ENCODE measurements around the gene GNAI1. TPM values are rescaled to one million over a fixed set of nuclear protein-coding genes. Genes with fewer than 3 reads are reported as not detected.

Gene GNAI1
- total RNA-seq (2014; rRNA removed; shearing (Covaris generic)): not detected in 2 replicates
- total RNA-seq (2022): not detected in 2 replicates
- percentile 3 among the genes with signal in this experiment for Bru-seq, nascent RNA
- BruChase-seq, experiment 1, labeled RNA remaining after a 6-hour chase: percentile 7 among the genes with signal in this experiment
- percentile 8 among the genes with signal in this experiment for BruChase-seq, experiment 2, labeled RNA remaining after a 2-hour chase
- long read RNA-seq: 0 reads

- Histone ChIP-seq H3K36me3 (ENCODE audit: insufficient read depth, low read length) (no peaks in the 10 kb centered on the region), H3K79me2 (ENCODE audit: insufficient read depth, low read depth, low read length) (no peaks in the 10 kb centered on the region), H2AFZ (ENCODE audit: low read length) (no peak within 1 kb of the TSS), H3K4me2 (ENCODE audit: low read length) (no peak within 1 kb of the TSS), H4K20me1 (ENCODE audit: insufficient read depth, low read length) (no peaks in the 10 kb centered on the region), H3K4me1 (ENCODE audit: insufficient read depth, low read length, poor library complexity, severe bottlenecking) (no peaks in the 10 kb centered on the region), H3K4me3 (ENCODE audit: low read depth, low read length, poor library complexity, severe bottlenecking) (no peak within 1 kb of the TSS), H3K27ac (ENCODE audit: low read depth, low read length, poor library complexity, severe bottlenecking) (no peak within 1 kb of the TSS), H3K9me3 (ENCODE audit: low read length) (no peaks in the 10 kb centered on the region), H3K9me2 (ENCODE audit: insufficient read depth, low read length) (no peaks in the 10 kb centered on the region)
- intact Hi-C loops (cut with micrococcal nuclease; ENCODE audit: unreplicated experiment): no loop called here
- no TSS peak for BruUV-seq (replicated peaks)
- TF ChIP-seq EZH2phosphoT487 (IDR thresholded peaks at IDR 0.05; ENCODE audit: borderline replicate concordance, low read depth, low read length) (no peak), CTCF (conservative IDR thresholded peaks at IDR 0.05; ENCODE audit: low read length) (no peak)
- POLR2A ChIA-PET: no interaction called here
- DNase-seq (ENCODE audit: low spot score): no peak
- CTCF ChIA-PET (ENCODE audit: unreplicated experiment): no interaction called here
Measured at GRCh38 chr7:80134536-80135308, at the start of gene GNAI1. Gene GNAI1, plus strand, starts transcription at chr7:80134831. Its CDS starts 330 bp downstream, at chr7:80135161.

- no peak for TF ChIP-seq CTCF (conservative IDR thresholded peaks at IDR 0.05; ENCODE audit: low read length)
- TF ChIP-seq EZH2phosphoT487 (IDR thresholded peaks at IDR 0.05; ENCODE audit: borderline replicate concordance, low read depth, low read length): no peak
- DNase-seq (ENCODE audit: low spot score): no peak
- no peaks in the 10 kb centered on the region for H3K79me2 ChIP-seq (ENCODE audit: insufficient read depth, low read depth, low read length)
- no peak overlapping the region for H3K4me2 ChIP-seq (ENCODE audit: low read length)
- no peaks in the 10 kb centered on the region for H3K9me3 ChIP-seq (ENCODE audit: low read length)
- H3K36me3 ChIP-seq (ENCODE audit: insufficient read depth, low read length): no peaks in the 10 kb centered on the region
- CTCF ChIA-PET (ENCODE audit: unreplicated experiment): no interaction called here
- BruUV-seq (replicated peaks): no TSS peak
- H3K27ac ChIP-seq (ENCODE audit: low read depth, low read length, poor library complexity, severe bottlenecking): no peak overlapping the region
- intact Hi-C loops (cut with micrococcal nuclease; ENCODE audit: unreplicated experiment): no loop called here
- H3K4me1 ChIP-seq (ENCODE audit: insufficient read depth, low read length, poor library complexity, severe bottlenecking): no peaks in the 10 kb centered on the region
- H2AFZ ChIP-seq (ENCODE audit: low read length): no peak overlapping the region
- POLR2A ChIA-PET: interaction anchor here (0.7 kb wide), 1 partner anchor 192 kb away, joined by 5 read pairs; no protein-coding TSS in a partner anchor
- no peak overlapping the region for H3K4me3 ChIP-seq (ENCODE audit: low read depth, low read length, poor library complexity, severe bottlenecking)
- no peaks in the 10 kb centered on the region for H4K20me1 ChIP-seq (ENCODE audit: insufficient read depth, low read length)
- no peaks in the 10 kb centered on the region for H3K9me2 ChIP-seq (ENCODE audit: insufficient read depth, low read length)
Measured at GRCh38 chr7:80087051-80087770, 47.4 kb upstream of the GNAI1 start.

Measured in OCI-LY7 (cell line).